B cell (primary cell): ENCODE results near the gene CEL. TPM values are rescaled to one million over a fixed set of nuclear protein-coding genes. Genes with fewer than 3 reads are reported as not detected.

Experiments
- ATAC-seq: fragments of 200-7000 bp; cut with Tn5 transposase; one replicate; pipeline ENCODE4 v1.10.0; 2021; ENCODE audit warnings: low read depth, mild to moderate bottlenecking, moderate number of reproducible peaks, moderate library complexity
- CTCF ChIA-PET: fragments of 350-600 bp; sonication (Branson Sonifier 250); formaldehyde crosslinking; loops from one replicate; lab custom pipeline; 2021; ENCODE audit warnings: antibody characterized with exemption, inconsistent platforms; lab: Charles Lee
- POLR2A ChIA-PET: fragments of 350-600 bp; sonication (Branson Sonifier 250); formaldehyde crosslinking; loops from one replicate; lab custom pipeline; 2021; ENCODE audit warnings: antibody characterized with exemption; lab: Charles Lee
- DNase-seq: peaks from one replicate; pipeline ENCODE4 v3.0.0; 2013
- H2AFZ ChIP-seq: 2 replicates; pipeline ENCODE4 v1.6.1; 2012; ENCODE audit warnings: mild to moderate bottlenecking, low read depth, low read length; ENCODE audit not compliant: insufficient read depth, poor library complexity, severe bottlenecking
- H3K27ac ChIP-seq, 2 donors: 1 replicate in 1 of 2; 2 replicates in 1 of 2; pipeline ENCODE4 v1.5.1; 2012 to 2013; ENCODE audit warnings: low read length in 2 of 2, mild to moderate bottlenecking in 2 of 2, moderate library complexity in 1 of 2
- H3K27me3 ChIP-seq, 4 experiments: fragments of 200-600 bp in 1 of 4; sonication (generic) in 1 of 4; replicated peaks in 1 of 4; 1 replicate in 2 of 4; 2 replicates in 2 of 4; pipeline versions ENCODE4 v1.6.1 to v1.7.0; 2013 to 2016; ENCODE audit warnings: low read length in 3 of 4, mild to moderate bottlenecking in 2 of 4, mixed read lengths in 1 of 4, moderate library complexity in 1 of 4; ENCODE audit not compliant: insufficient read depth in 4 of 4, control insufficient read depth in 3 of 4; ENCODE audit errors: control extremely low read depth in 1 of 4
- H3K36me3 ChIP-seq, 2 experiments: replicated peaks in 1 of 2; 1 replicate in 1 of 2; 2 replicates in 1 of 2; pipeline versions ENCODE4 v1.6.1 to v1.7.1; 2013; ENCODE audit warnings: low read length in 1 of 2; ENCODE audit not compliant: insufficient read depth in 2 of 2, control insufficient read depth in 1 of 2; ENCODE audit errors: control extremely low read depth in 1 of 2, extremely low read depth in 1 of 2
- H3K4me1 ChIP-seq, 2 donors: fragments of 200-600 bp in 1 of 2; sonication (generic) in 1 of 2; 1 replicate in 1 of 2; 2 replicates in 1 of 2; pipeline versions ENCODE4 v1.5.1 to v1.6.1; 2013 to 2017; ENCODE audit warnings: low read length in 2 of 2; ENCODE audit not compliant: control insufficient read depth in 2 of 2, insufficient read depth in 2 of 2
- H3K4me2 ChIP-seq: replicated peaks from 2 replicates; pipeline ENCODE3; 2012; ENCODE audit warnings: mild to moderate bottlenecking, low read depth, low read length; ENCODE audit not compliant: poor library complexity, severe bottlenecking
- H3K4me3 ChIP-seq, 5 experiments: fragments of 200-600 bp in 1 of 5; sonication (generic) in 1 of 5; 1 replicate in 3 of 5; 2 replicates in 2 of 5; pipeline versions ENCODE4 v1.5.1 to v1.7.0; 2011 to 2016; ENCODE audit warnings: low read length in 4 of 5, mild to moderate bottlenecking in 4 of 5, low read depth in 2 of 5, control low read depth in 1 of 5, moderate library complexity in 1 of 5; ENCODE audit not compliant: insufficient read depth in 1 of 5; ENCODE audit errors: control extremely low read depth in 1 of 5, extremely low read depth in 1 of 5
- H3K79me2 ChIP-seq: fragments of 200-600 bp; sonication (generic); one replicate; pipeline ENCODE4 v1.6.0; 2016; ENCODE audit warnings: low read length; ENCODE audit not compliant: control insufficient read depth, insufficient read depth
- H3K9ac ChIP-seq: fragments of 200-600 bp; sonication (generic); 2 replicates; pipeline ENCODE4 v1.6.1; 2017; ENCODE audit warnings: mild to moderate bottlenecking, low read length, moderate library complexity
- H3K9me3 ChIP-seq, 3 donors: one replicate each; pipeline versions ENCODE4 v1.6.1 to v1.7.1; 2013; ENCODE audit warnings: low read length in 2 of 3; ENCODE audit not compliant: control insufficient read depth in 2 of 3, insufficient read depth in 1 of 3; ENCODE audit errors: control extremely low read depth in 1 of 3
- H4K20me1 ChIP-seq: 2 replicates; pipeline ENCODE4 v1.6.0; 2012; ENCODE audit warnings: mild to moderate bottlenecking, low read length; ENCODE audit not compliant: insufficient read depth, control insufficient read depth, poor library complexity, severe bottlenecking
- H3K27ac Mint-ChIP-seq: one replicate; pipeline ENCODE4 v1.8.0; 2021; ENCODE audit warnings: mixed read lengths
- H3K27me3 Mint-ChIP-seq: one replicate; pipeline ENCODE4 v1.8.0; 2021; ENCODE audit warnings: mixed read lengths
- H3K4me1 Mint-ChIP-seq: one replicate; pipeline ENCODE4 v1.8.0; 2021; ENCODE audit warnings: mixed read lengths
- H3K4me3 Mint-ChIP-seq: one replicate; pipeline ENCODE4 v1.8.0; 2021; ENCODE audit warnings: mixed read lengths
- H3K9me3 Mint-ChIP-seq: one replicate; pipeline ENCODE4 v1.8.0; 2022; ENCODE audit warnings: mixed read lengths; ENCODE audit not compliant: insufficient read depth
- CTCF ChIP-seq: fragments of 200-600 bp; IDR thresholded peaks from one replicate; pipeline ENCODE4 v1.8.0; 2022; ENCODE audit warnings: antibody characterized with exemption, mild to moderate bottlenecking
- EZH2 ChIP-seq: IDR thresholded peaks from 2 replicates; pipeline ENCODE4 v1.6.1; 2012; ENCODE audit warnings: borderline replicate concordance, low read depth, mild to moderate bottlenecking, moderate library complexity, low read length; ENCODE audit not compliant: insufficient read depth, poor library complexity, severe bottlenecking
- WGBS: methylation state at CpG from one replicate; pipeline ENCODE4 v1.1.5; 2013; ENCODE audit warnings: missing lambda C conversion rate; ENCODE audit not compliant: insufficient coverage; 5-methylcytosine and 5-hydroxymethylcytosine counted together
- intact Hi-C: fragments of 100-400 bp; cut with micrococcal nuclease; formaldehyde crosslinking; loops from one replicate; pipeline ENCODE4 v1.10.0; 2022
- polyA plus RNA-seq: library from polyadenylated mRNA; depleted of rRNA; stranded (reverse); fragments of >200 nt; gene quantifications from 2 replicates; pipeline ENCODE4 v1.2.3, GENCODE V29; 2012
- total RNA-seq, 2 donors: library from RNA; stranded (reverse); fragments of 120-200 nt in 1 of 2; gene quantifications; 1 replicate in 1 of 2; 2 replicates in 1 of 2; pipeline versions ENCODE4 v1.2.3 to v1.2.4, GENCODE V29; 2013 to 2022

Gene CEL
- total and polyA plus RNA-seq, 2 donors (not counting 1 experiment from before 2014, with no cell fraction given) = 0.51 to 0.57 TPM

GRCh38 chr9:133065070-133065388 is 3.2 kb downstream of the CEL start:
- Histone ChIP-seq H3K4me1 (peaks cover 4% of the 10 kb centered on the region in 2 donors), H3K36me3 (no peaks in the 10 kb centered on the region), H3K27me3 (no peaks in the 10 kb centered on the region), H3K9ac (no peak overlapping the region), H2AFZ (no peak overlapping the region), H4K20me1 (no peaks in the 10 kb centered on the region), H3K4me2 (no peak overlapping the region), H3K27ac (no peak overlapping the region), H3K4me3 (no peak overlapping the region), H3K79me2 (no peaks in the 10 kb centered on the region), H3K9me3 (no peaks in the 10 kb centered on the region)
- Mint-ChIP-seq H3K9me3 (no peaks in the 10 kb centered on the region), H3K4me3 (no peak overlapping the region), H3K27me3 (no peaks in the 10 kb centered on the region), H3K27ac (no peak overlapping the region), H3K4me1 (peaks cover 2% of the 10 kb centered on the region)
- CTCF ChIA-PET = no interaction called here
- no peak for DNase-seq
- 74% methylated on average over 14 of the region's 17 CpGs for whole genome bisulfite sequencing
- no peak for ATAC-seq
- POLR2A ChIA-PET = no interaction called here
- TF ChIP-seq CTCF (no peak), EZH2 (no peak)
- intact Hi-C loops = no loop called here

- DNase-seq = no peak
- POLR2A ChIA-PET = no interaction called here
These were observed 4.6 kb downstream of the CEL start for GRCh38 chr9:133066181-133066983.

More at GRCh38 chr9:133066181-133066983, 4.6 kb downstream of the CEL start:
- H4K20me1 ChIP-seq = no peaks in the 10 kb centered on the region
- Mint-ChIP-seq H3K4me3 (no peak overlapping the region), H3K27me3 (no peaks in the 10 kb centered on the region), H3K4me1 (no peaks in the 10 kb centered on the region), H3K9me3 (no peaks in the 10 kb centered on the region), H3K27ac (no peak overlapping the region)
- H3K27ac ChIP-seq = no peak overlapping the region
- no peak overlapping the region for H3K9ac ChIP-seq
- ATAC-seq = no peak
- no peaks in the 10 kb centered on the region for H3K4me1 ChIP-seq
- 96% methylated on average over 19 of the region's 25 CpGs for WGBS
- TF ChIP-seq EZH2 (no peak), CTCF (no peak)
- CTCF ChIA-PET = interaction anchor here (0.9 kb wide), 1 partner anchor 115 kb away, joined by 3 read pairs; no protein-coding TSS in a partner anchor
- no peaks in the 10 kb centered on the region for H3K36me3 ChIP-seq
- H3K79me2 ChIP-seq = no peaks in the 10 kb centered on the region
- H3K4me2 ChIP-seq = no peak overlapping the region
- no peaks in the 10 kb centered on the region for H3K27me3 ChIP-seq
- intact Hi-C loops = no loop called here
- H2AFZ ChIP-seq = no peak overlapping the region
- no peaks in the 10 kb centered on the region for H3K9me3 ChIP-seq
- H3K4me3 ChIP-seq = no peak overlapping the region
